ENCODE data around the gene PFKFB4.

The PFKFB4 gene

DNA sequence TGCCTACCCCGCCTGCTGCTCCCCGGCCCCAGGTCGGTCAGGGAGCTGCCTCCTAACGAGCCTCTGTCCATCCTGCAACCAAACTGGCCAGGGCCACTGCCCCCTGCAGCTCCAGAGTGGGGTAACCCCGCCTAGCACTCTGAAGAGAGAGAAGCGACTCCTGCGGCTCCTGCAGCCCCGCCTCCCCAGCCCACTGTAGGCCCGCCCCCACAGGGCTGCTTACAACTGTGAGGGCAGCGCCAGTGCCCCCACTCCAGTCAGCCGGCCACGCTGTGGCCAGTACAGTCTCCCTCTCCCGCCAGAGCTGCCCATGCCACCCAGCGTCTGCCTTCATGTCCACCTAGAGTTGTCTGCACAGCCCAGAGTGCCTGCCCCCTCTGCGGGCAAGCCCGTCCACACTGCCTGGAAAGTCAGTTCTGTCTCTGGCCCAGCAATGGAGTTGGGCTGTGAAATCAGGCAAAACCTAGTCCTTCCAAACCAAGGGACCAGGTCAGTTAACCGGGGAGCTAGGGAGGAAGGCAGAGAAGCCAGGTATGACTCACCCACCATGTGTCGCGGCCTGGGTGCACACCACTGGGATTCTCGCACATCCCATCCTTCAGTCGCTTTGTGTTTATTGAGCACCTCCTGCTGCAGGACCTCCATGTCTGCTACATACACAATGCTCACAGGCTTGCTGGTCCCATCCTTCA, 4.6 kb upstream of the PFKFB4 start:
- in situ Hi-C loops (cut with HindIII; ENCODE audit: low sequenced_read_pairs) = no loop called here

DNA sequence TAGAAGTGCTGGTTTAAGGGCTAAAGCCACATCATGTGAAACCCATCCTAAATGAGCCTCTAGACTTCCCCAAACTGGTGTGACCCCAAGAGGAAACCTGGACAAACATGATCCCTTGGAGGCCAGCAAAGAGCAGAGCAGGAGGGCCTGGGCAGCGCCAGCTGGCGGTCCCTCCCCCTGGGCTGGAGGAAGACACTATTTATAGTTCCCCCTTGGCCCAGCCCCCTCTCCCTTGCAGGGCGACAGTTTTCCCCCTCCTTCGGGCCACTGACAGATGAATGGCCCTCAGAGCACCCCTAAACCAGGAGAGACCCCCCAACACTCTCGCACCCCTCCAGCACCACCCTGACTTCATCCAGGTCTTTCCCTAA, 4.0 kb upstream of the PFKFB4 start:
- in situ Hi-C loops (cut with HindIII; ENCODE audit: low sequenced_read_pairs) = no loop called here

DNA sequence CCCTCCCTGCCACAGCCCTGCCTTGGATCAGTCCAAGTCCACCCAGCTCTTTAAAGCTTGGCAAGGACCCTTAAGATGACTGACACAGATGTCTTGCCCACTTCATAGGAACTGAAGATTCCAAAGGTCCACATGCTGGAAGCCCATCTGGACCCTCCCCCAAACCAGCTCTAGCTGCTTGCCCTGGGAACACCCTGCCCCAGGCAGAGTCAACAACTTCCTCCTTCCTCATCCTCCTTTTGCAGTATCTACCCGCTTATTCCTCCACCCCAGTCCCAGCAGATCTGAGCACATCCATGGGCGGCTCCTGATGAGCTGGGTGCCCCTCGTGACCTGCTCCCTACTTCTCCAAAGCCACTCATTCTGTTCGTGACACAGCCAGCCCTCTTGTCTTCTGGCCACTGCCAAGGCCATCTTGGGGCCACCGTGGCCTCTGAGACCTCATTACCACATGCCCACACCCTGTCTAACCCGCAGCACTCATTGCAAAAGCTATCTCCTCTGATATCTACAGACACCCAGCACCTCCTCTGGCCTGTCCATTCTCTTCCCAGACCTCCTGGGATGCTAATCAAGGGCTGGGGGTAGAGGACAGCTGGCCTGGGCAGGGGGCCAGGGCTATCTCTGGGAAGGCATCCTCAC, 2.0 kb upstream of the PFKFB4 start:
- in situ Hi-C loops (cut with HindIII; ENCODE audit: low sequenced_read_pairs) = loop anchor here (10.0 kb wide), 2 partner anchors 76 to 284 kb away; partner anchors contain the start of gene SLC26A6

DNA sequence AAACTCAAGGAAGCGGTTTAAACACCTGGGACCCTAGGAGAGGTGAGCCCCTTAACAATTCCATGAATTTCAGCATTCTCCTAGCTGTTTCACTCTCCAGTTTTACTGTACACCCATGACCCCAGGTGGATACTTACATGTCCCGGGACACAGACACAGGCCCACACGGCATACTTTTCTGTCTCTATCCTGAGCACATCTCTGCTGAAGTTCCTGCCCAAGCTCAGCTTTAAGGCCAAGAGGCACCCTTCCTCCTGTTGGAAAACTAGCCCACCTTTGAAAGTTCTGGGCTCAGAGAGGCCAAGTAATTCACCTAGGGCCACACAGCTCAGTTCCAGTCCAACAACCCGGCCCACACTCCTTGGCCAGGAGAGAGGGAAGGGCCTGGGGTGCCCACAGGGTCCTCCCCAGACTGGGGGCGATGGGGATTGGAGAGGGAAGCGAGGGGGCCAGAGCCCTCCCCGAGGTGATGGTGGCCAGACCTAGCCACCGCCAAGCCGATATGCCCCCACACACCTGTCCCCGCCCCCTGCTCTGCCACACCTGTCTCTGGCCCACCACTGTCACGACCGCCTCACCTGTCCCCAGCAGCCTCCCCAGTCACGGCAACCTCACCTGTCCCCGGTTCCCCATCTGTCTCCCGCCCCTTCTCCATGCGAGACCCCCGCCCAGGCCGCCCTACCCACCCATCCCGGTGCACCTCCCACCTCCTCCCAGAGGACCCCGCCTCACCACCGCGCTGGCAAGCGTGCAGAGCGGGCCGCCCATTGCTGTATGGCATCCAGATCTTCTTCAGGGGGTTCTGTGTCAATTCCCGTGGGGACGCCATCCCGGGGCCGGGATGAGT, 431 bp downstream of the PFKFB4 start:
- in situ Hi-C loops (cut with HindIII; ENCODE audit: low sequenced_read_pairs) = loop anchor here (10.0 kb wide), 2 partner anchors 79 to 281 kb away; partner anchors contain the start of gene SLC26A6

DNA sequence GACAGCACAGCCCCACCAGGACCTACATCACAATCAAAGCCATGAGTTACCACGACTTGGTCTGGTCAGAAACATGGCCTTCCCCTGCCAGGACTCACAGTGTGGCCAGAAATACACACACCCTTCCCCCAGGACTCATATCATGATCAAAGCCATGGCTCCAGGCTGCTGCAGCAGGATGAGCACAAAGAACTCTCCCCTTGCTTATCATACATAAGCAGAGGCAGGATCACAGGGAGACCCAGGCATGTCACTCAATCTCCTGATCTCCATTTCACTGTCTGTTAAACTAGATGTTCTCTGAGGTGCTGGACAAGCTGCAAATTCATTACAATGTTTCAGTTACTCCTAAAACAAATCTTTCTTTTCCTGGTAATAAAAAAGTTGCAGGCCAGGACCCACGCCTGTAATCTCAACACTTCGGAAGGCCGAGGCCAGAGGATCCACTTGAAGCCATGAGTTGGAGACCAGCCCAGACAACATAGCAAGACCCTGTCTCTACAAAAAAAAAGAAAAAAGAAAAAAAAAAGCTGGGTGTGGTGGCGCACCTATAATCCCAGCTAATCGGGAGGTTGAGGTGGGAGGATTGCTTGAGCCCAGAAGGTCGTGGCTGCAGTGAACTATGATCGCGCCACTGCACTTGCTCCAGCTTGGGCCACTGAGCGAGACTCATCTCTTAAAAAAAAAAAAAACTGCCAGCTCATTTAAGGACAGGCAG, 1.2 kb downstream of the PFKFB4 start:
- in situ Hi-C loops (cut with HindIII; ENCODE audit: low sequenced_read_pairs) = loop anchor here (10.0 kb wide), 2 partner anchors 79 to 281 kb away; partner anchors contain the start of gene SLC26A6

DNA sequence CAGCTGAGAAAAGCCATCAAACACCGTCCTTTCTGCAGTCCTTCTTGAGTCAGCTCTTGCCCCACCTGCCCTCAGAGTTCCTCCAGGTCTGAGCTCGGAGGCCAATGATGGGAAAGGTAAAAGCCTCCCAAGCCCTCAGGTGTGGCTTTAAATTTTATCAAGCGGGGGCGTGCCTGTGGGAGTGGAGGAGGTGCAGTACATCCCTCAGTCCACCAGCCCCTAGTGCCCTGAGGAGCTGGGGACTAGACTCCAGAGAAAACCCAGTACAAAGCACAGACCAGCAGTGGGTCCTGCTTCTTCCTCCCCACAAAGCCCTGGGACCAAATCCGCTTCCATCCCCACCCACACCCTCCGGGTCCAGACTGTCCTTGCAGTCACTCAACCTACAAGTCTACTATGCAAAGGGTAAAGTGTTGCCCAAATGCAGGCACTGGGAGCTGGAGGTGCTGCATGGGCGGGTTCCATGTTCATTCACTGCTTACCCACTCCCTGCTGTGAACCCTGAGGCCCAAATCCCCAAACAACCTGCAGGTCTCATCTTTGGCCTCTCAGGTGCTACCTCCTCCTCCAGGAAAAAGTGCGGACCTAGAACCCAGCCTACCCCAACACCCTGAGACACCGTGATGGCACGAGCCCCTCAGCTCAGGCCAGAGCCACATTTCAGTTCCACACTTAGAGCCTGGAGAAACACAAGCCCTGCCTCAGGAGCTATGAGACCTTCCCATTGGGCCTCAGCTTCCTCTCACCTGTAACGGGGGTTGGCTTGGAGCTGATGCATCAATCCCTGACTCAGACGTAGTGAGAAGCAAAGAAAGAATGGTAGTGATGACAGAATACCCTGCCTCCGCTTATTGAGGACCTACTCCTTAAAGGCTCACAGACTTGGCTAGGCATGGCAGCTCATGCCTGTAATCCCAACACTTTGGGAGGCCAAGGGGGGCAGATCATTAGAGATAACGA, 2.4 kb downstream of the PFKFB4 start:
- in situ Hi-C loops (cut with HindIII; ENCODE audit: low sequenced_read_pairs) = loop anchor here (5.0 to 10.0 kb wide), 3 partner anchors 81 to 279 kb away; partner anchors contain the start of gene SLC26A6

DNA sequence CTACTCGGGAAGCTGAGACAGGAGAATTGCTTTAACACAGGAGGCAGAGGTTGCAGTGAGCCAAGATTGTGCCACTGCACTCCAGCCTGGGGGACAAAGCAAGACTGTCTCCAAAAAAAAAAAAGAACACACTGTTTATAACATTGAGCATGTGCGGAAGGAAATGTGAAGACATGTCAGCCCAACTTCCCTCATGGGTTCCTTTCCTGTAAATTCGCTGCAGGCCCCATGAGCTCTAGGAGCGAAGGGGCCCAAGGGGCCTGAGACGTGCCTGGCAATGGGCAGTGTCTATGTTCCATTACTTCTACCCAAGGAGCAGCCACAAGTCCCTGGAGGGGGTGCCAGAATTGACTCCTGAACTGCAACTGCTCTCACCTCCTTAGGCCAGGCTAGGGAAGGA, 3.2 kb downstream of the PFKFB4 start:
- in situ Hi-C loops (cut with HindIII; ENCODE audit: low sequenced_read_pairs) = loop anchor here (5.0 to 10.0 kb wide), 3 partner anchors 81 to 279 kb away; partner anchors contain the start of gene SLC26A6

DNA sequence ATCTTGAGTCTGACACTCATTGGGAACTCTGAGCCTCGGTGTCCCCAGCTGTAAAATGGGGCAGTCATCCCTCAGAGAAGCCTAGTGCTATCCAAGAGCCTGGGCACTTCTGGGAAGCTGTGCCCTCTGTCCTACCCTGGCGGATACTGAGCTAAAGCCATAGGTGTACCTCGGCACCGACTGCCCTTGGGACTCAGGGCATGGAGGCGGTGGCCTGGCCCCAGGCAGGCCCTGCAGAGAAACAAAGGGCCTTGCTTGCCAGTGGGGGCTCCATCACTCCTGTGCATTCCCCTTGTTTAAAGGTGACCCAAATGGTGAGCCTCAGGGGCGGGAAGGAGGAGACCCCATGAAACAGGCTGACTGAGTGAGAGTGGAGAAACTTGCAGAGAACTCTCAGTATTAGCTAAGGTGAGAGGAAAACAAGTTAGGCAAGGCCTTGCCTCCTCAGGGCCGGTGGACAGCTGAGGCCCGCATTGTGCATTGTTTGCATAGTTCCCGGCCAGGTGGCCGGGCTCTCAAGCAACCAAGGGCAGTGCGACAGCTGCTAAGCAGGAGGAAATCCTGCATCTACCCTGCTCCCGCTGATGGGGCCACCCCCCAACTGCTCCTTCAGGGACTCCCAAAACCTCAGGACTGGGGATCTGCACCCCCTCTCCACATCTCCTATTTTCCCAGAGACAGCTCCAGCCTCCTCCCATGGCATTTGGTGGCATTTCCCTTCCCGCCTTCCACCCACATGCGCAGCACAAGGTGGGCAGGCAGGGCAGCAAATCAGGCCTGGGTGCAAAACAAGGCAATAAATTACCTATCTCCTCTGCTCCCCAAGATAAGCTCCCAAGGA, 4.3 kb downstream of the PFKFB4 start:
- in situ Hi-C loops (cut with HindIII; ENCODE audit: low sequenced_read_pairs) = loop anchor here (5.0 to 10.0 kb wide), 3 partner anchors 80 to 278 kb away; partner anchors contain the start of gene SLC26A6

DNA sequence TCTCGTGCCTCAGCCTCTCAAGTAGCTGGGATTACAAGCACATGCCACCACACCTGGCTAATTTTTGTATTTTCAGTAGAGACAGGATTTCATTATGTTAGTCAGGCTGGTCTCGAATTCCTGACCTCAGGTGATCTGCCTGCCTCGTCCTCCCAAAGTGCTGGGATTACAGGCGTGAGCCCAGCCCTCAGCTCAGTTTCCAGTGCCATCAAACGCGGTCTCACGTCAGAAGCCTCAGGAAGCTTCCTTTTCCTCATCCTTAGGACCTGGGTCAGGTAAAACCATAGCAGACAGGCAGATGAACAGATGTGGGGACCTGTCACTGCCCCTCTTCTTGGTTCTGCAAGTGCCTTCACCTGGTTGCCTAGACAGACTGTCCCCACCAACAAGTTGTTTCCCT, 5.0 kb downstream of the PFKFB4 start:
- in situ Hi-C loops (cut with HindIII; ENCODE audit: low sequenced_read_pairs) = loop anchor here (5.0 to 10.0 kb wide), 3 partner anchors 79 to 277 kb away; partner anchors contain the start of gene SLC26A6

DNA sequence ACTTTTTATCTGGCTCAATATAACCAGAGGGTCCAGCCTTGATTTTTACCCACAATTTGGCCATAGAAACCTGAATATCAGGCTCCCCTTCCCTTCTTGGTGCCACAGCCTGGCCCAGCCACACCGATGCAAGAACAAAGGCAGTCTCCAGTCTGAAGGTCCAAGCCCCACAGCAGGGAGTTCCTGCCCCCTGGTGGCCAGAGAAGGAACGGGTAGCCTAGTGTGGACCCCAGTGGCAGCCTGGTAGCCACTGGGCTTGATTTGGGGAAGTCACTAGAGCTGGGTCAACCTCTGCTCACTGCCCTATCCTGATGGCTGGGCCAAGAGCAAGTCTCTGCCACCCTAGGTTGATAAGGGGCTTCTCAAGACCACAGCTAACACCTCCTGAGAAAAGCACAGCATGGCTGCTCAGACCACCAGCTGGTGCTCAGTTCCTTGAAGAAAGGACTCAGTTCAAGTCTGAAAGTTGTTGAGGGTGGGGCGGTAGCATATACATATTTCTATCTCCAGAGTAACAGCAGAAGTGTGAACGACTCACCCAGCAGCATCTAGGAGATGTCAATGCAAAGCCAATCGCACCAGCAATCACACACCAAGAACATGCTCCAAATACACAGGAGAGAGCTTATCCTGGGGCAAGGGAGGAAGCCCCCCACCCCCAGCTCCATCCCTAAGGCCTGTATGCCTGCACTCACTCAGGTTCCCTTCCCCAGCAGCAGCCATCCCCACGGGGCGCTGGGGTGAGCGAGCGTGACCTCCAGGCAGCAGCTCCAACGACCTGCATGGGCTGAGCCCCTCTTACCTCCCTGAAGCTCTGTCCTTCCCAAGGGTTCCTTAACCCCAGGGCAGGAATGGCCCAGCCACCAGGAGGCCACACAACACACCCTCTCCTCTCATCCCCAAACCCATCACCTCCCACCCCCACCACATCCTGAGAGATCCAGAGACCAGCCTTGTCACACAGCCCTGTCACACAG, 7.6 kb downstream of the PFKFB4 start:
- in situ Hi-C loops (cut with HindIII; ENCODE audit: low sequenced_read_pairs) = no loop called here

DNA sequence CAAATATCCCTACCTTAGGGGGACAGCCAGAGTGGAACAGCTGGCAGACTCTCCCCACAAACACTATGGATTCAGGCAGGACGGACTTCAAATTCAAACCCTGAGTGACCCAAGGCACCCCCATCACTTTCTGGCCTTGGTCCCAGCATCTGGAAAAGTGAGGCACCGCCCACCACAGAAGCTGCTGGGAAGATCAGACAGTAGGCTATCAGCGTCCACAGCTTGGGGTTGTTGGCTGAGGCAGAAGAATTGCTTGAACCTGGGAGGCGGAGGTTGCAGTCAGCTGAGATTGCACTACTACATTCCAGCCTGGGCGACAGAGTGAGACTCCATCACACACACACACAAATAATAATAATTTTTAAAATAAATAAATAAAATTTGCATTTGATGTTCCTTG, 8.5 kb downstream of the PFKFB4 start:
- in situ Hi-C loops (cut with HindIII; ENCODE audit: low sequenced_read_pairs) = no loop called here

DNA sequence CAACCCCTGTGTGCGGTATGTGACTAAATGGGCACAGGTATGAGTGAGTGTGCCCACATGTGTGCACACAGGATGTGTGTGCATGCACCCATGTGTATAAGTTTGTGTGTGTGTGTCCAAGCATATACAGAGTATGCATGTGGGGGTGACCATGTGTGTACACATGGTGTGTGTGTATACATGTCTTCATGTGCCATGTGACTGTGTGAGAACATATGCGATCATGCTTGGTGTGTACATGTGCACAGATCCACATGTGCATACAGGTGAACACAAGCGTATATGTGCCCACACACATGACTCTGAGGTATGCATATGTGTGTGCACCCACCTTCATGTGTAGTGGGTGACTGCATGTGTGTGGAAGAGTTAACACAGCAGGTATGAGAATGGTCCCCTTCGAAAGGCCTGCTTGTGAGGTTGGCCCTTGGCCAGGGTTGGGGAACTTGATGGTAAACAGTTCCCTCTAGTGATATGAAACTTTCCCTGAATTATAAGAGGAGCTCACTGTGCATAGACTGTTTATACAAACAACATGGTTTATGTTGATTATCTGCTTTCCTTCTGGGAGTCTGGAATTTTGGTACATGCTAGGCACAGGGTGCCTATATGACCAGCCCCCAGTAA, 10.3 kb downstream of the PFKFB4 start:
- in situ Hi-C loops (cut with HindIII; ENCODE audit: low sequenced_read_pairs) = no loop called here

DNA sequence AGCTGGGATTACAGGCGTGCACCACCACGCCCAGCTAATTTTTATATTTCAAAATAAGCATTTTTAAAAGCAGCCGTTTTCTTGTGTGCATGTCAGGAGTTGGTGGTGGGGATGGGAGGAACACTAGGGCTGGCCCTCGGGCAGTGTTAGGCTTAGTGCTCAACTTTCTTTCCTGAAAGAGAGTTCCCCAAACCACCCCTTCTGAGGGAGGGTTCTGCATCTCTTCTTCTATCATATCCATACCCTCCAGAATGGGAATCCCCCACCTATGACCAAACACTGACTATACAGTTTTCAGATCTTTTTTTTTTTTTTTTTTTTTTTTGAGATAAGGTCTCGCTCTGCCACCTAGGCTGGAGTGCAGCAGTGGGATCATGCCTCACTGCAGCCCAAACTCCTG, 12.5 kb downstream of the PFKFB4 start:
- in situ Hi-C loops (cut with HindIII; ENCODE audit: low sequenced_read_pairs) = no loop called here

DNA sequence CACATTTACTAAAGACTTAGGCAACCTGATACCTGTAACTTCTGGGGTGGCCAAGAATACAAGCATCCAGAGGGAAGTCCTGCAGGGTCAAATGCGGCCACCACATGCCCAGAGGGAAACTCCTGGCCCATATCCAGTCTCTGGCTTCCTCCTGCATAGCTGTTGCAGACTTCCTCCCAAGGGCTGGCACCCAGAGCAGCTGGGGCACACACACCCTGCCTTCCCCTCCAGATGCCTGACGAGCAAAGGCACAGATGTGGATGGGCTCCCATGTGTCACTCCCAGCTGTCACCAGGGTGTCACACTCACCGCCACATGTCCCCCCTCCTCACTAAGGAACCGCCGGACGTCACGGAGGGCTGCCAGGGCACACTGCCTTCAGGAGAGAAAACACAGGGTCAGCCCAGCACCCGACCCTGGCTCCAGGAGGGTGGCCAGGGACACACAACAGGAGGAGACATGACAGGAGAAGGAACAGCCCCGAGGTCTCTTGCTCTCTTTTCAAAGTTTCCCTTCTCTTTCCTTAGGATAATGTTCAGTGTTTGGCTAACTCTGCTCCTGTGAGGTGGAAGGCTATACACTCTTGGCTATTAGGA, 13.2 kb downstream of the PFKFB4 start:
- in situ Hi-C loops (cut with HindIII; ENCODE audit: low sequenced_read_pairs) = no loop called here

DNA sequence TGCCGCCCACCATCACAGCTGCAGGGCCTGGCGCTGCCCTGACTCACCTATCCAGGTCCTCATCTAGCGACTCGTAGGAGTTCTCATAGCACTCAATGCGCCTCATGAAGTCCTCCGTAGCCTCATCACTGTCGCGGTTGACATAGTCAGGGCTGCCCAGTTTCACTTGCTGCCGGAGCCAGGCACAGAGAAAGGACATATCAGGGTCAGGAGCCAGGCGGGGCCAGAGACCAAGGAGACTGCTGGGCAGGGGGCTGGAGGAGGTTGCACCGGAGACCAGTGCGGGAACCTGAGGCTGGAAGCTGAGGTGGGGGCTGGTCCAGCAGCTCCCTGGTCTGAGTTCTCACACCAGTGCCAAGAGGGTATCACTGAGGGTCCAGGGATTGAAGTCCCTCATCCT, 18.2 kb downstream of the PFKFB4 start:
- in situ Hi-C loops (cut with HindIII; ENCODE audit: low sequenced_read_pairs) = no loop called here

DNA sequence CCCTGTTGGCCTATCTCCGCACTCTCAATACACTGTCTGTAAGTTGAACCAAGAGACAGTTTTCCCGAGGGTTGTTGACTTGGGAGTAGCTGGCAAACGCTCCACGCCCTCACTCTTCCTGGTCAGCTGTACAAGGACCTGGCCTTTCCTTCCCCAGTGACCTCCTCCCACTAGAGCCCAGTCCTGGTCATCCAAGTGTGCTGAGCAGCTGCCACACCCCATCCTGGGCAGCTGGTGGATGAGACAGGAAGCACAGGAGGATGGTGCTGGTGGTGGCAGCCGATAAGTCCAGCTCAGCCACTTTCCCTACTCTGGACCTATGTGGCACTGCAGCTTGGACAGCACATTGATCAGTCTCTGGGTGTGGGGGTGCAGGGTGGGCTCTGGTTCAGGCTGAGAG, 19.8 kb downstream of the PFKFB4 start:
- in situ Hi-C loops (cut with HindIII; ENCODE audit: low sequenced_read_pairs) = no loop called here

DNA sequence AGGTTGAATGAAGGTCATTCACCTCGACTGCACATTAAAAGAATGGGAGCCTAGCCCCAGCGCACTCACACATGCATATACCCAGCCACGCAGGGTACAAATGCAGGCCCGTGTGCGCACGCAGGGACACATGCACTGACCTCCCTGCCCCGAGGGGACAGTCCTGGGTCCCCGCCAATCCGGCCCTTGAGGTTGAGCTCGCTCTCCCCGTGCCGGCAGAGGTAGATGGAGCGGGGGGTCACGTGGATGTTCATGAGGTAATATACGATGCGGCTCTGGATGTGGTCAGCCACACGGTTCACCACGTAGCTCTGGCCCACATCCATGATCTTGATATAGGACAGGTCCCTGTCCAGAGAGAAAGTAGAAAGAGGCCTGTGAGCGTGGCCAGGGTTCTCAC, 20.5 kb downstream of the PFKFB4 start:
- in situ Hi-C loops (cut with HindIII; ENCODE audit: low sequenced_read_pairs) = no loop called here
